NK-92 treated with Interleukin-12 subunit alpha and Interleukin-12 subunit beta, amount 100 ng/mL, for 24 hours (cell line): ENCODE data around the gene DGKH.
"Not testable (repeated sequence)": the region's sequence is repeated elsewhere in the genome, so short reads cannot be mapped to it uniquely, and the experiment has no call there.

Experiments used
- DNase-seq: peaks from one replicate; lab custom pipeline; 2025; lab: John Stamatoyannopoulos, UW

The DGKH gene

DNA sequence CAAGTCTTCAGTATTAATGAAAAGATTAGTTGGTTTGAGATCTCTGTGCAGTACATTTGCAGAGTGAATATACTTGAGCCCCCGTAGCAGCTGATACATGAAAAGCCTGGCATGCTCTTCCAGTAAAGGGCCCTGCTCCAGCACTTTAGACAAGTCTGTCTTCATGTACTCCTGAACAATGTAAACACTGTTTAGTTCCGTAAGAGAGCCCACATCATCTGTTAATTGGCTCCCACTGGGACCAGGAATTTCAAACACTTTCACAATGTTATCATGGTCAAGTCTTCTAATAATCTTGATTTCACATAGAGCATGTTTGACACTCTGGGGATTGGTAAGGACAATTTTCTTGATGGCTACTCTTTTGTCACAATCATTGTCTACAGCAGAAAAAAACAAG is 22.2 kb downstream of the DGKH start:
- not testable (repeated sequence) for DNase-seq

DNA sequence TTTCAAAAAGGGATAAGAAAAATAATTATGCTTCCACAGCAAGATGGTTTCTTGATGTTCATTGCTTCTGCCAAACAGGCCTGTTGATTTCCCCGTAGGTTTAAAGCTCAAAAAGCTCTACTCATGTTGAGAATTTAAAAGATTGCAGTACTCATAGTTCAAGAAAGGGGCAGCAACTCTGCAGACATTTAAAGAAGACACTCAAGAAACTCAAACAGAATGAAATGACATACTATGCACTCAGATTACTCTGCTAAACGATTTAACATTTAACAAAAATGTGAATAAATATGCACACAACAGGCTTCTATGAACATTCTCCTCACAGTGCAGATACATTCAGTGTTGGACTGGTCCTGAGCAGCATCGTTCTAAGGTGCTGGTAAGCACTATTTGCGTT is 22.7 kb downstream of the DGKH start:
- not testable (repeated sequence) for DNase-seq

DNA sequence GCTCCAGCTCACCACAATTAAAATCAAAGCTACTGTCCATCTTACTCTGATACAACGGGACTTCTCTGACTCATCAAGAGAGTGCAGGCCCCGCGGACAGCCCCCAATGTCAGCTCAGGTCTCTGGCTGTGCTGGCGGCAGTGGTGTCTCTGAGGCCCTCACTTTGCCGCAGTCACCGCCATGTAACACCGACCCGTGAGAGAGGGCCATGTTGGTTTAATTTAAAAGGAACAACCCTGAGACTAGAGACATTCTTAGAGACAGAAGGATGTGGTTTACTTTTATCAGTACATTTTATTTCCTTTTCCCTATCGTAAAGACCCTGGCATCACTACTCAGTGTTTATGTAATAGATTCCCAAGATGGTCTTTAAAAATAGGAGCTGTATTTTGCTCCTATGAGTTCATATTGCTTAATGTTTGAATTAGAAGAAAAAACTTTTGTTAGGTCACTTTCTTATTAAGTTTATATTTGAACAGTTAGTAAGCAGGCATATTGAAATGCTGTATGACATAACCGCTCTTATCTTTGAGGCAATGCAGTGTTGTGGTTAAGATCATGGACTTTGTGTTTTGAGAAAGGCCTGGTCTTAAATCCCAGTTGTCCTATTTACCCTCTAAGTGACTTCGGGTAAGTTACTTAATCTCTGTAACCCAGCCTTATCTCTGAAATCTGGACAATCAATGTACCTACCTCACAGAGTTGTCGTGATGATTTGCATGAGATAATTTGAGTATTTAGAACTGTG is 23.4 kb downstream of the DGKH start:
- no peak for DNase-seq

DNA sequence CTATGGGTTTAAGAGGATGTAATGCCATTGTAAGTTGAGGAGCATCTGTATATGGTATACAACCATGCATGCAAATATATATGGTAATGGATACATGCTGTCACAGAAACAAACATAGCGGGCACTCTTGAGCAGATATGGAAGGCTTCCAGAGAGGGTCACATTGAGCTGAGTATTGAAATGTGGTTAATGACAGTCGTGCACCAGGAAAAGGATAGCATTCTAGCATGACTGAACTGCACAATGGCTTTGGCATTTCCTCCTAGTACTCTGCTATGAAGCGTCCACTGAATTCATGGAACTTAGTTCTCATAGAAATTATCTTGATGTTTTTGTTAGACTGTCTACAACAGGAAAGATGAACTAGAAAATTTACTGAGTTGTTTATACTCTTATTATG is 25.2 kb downstream of the DGKH start:
- no peak for DNase-seq

DNA sequence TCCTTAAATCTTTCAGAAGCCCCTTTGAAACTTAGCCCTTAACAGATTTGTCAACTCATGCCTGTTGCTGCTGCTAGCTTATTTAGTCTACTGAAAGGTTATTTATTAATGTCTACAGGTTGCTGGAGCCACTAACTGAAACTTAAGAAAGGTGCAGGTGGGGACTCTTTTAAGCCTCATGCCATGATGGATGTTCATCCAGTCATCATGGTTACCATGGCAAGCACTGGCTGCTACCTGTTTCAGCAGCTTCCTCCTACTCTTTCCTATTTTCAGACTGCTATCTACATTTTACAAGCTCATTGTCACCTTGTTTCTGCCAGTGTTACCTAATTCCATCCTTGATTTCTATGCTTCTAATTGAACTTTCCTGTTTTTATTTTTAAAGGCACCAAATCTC is 27.1 kb downstream of the DGKH start:
- no peak for DNase-seq

DNA sequence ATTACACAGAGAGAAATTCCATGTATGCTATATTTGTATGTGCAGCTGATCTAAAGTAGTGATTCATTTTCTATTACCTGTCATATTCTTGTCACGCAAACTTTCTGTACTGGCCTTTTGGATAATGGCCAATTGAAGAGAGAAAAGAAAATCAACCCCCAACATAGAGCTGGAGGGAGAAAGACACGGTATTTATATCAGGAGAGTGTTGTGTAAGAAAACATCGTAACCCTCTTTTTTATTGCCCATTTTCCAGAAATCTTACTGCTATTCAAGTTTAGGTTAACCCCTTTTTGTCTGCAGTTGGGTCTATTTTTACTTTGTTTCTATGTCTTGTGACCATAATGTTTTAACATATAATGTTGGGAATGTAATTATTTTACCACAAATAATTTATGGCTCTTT is 27.9 kb downstream of the DGKH start:
- DNase-seq, result no peak

DNA sequence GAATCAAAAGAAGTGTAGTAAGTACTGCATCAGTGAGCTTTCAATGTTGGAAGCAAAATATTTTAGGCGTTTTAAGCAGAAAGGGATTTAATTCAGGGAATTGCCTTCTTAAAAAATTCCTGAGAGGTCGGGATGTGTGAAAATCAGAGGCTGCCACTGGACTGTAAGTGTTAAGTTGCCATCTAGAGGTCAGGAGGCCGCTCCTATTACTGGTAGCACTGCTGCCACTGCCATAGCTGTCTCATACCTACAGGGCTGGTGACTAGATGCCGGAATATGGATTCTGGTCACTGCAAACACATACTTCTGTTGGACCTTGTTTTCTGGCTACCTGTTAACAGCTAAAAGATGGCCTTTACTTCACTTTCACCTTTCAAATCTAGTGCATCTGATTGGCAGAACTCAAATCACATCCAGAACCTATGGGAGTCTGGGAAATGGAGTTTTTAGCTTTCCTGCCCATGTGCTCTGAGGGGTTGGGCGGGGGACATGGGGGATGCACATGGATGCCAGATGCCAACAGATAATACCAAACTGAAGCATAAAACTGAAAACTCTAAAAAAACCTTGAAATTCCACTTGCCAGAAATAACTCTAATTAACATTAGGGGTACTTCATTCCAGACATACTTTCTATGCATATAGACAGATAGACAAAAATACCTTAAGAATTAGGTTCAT is 29.8 kb downstream of the DGKH start:
- no peak for DNase-seq

DNA sequence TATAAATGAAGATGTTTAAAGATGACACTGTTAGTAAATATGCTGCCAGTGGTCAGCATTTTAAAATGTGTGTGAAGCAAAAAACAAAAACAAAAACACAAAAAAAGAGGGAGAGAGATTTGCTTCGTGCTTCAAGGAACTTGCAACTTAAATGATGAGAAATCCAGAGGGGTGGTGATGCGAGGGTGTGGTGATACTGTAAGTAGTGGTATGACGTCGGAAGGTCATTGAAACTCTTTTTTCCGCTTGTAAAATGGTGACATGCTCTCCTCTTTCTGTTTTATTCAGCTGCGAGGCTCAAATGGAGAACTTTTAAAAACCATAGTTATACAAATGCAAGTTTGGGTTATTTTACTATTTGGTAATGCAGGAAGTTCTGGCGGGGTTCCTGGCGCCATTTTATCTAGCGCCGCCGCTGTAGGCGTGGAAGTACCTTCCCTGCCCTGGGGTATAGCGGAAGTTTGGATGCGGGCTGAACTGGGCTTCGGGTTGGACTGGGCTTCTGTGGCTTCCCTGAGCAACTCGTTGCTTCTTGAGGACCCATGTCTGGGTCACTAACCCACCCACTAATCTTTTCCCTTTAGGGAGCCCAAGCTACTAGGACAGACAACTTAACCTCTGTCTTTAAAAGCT is 34.8 kb downstream of the DGKH start:
- DNase-seq, result no peak

DNA sequence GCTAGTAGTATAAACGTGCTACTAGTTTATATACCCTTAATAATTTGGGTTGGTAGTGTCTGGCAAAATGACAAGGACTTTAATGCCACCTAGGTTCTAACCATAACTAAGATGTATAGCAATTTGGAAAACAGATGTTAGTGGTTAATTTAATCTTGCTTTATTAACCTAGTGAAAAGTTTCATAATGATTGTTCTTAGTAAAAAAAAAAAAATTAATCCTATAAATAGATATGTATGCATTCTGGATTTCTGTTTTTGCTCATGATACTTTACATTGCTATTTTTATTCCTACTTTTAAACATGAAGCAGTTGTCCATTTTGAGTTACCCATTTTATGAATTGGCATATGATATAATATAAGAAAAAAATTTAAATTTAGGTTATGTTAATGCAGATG is 36.3 kb downstream of the DGKH start:
- DNase-seq, result no peak

DNA sequence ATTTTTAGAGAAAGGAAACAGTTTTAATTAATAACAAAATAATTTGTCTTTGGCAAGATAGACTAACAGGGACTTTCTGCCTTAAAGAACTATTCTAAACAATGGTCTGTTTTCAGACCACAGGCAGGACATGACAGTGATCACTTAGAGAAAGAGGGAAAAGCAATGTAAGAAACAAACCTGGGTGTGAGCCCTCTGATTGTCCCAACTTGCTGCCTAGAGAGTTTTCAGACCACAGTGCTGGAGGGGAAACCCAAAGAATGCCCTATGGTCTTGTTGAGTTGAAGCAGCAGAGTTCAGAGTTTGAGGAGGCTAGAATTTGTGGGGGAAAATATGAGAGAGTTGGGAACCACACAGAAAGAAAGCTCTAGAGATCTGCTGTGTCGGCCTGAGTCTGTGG is 38.1 kb downstream of the DGKH start:
- DNase-seq, result no peak

DNA sequence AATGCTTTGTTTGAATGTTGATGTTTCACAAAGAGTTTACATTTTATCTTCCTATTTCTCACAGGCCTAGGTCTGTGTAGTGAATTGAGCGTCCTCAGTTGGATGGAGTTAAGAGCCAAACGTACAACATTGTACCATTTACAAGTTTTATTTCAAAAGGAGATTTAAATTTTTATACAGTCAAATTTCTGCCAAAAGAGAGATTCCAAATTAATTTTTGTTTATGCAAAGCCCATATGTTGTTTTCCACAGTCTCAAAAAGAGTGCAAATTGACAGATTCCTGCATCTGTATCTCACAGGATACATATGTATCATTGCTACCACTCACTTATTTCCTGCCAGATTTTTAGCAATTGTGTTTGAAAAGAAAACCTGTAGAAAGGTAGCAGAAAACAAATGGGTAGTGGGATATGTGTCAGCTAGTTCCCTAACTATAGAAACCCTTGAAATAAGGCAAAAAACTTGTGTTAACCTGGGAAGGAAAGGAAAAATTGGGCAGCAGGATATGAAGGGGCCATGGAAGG is 46.1 kb downstream of the DGKH start:
- no peak for DNase-seq

DNA sequence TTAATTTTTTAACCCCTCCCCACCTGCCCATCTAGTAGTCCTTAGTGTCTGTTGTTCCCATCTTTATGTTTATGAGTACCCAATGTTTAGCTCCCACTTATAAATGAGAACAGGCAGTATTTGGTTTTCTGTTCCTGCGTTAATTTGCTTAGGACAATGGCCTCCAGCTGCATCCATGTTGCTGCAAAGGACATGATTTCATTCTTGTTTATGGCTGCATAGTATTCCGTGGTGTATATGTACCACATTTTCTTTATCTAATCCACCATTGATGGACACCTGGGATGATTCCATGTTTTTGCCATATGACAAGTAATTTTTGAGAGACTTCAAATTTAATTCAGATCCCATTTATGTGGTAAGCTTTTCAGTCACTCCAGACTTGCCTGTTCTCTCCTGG is 47.8 kb downstream of the DGKH start:
- not testable (repeated sequence) for DNase-seq

DNA sequence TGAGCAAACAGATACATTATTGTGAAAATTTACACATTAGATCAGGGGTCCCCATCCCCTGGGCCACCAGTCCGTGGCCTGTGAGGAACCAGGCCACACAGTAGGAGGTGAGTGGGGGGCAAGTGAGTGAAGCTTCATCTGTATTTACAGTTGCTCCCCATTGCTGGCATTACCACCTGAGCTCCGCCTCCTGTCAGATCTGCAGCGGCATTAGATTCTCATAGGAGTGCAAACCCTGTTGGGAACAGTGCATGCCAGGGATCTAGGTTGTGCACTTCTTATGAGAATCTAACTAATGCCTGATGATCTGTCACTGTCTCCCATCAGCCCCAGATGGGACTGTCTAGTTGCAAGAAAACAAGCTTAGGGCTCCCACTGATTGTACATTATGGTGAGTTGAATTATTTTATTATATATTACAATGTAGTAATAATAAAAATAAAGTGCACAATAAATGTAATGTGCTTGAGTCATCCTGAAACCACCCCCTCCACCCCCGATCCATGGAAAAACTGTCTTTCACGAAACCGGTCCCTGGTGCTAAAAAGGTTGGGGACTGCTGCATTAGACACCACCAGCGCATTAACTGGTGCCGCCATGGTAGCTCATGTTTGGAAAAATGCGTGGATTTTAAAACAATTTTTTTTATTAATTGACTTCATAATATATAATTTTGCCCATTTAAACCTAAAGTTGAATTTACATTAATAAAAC is 51.7 kb downstream of the DGKH start:
- DNase-seq, result no peak

DNA sequence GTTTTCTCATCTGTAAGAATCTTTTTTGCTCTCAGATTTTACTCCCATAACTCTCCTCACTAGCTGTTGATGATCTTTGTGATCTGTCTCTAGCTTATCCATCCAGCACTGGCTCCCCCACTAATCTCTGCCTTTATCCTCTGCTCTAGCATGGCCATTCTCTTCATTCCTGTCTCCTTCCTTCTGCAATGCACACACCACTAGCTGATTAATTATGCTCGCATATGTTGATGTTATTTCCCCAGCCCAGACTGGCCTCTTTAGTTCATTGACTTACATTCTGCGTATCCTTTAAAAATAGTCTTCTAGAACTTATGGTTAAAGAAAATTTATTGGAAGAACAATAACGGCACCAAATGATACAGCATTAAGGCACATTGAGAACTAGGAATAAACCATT is 52.5 kb downstream of the DGKH start:
- DNase-seq, result no peak

DNA sequence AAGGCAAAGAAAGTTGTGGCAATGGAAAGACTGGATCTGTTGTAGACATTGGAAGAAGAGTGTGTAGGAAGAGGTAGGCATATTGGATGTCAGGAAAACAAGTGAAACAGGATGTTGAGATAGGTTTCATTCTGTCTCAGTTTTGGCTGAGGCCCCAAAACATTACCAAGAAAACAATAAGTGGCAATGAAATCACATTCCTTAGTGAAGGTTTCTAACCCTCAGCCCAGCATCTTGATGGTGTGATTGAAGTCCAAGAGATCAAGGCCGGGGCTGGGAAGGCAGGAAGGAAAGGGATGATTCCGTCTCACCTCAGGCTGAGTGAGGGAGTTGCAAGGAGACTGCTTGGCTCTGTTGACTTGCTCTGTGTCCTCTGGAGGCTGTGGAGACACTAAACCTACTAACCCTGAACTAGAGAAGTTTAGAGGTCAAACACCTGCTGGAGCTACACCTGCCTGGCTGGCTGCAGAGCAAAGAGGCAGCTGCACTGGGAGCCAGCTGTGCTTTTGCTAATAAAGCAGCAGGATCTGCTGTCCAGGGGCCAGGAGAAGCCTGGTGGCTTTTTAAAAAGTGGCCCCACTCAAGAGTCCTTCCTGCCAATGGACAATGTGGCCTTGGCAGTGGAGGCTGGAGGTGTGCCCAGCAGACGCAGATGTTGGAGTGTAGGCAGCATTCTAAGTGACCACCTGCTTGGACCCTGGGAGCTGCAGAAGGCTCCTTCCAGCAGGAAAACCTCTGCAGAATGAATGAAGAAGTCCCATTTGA is 53.6 kb downstream of the DGKH start:
- DNase-seq, result no peak

DNA sequence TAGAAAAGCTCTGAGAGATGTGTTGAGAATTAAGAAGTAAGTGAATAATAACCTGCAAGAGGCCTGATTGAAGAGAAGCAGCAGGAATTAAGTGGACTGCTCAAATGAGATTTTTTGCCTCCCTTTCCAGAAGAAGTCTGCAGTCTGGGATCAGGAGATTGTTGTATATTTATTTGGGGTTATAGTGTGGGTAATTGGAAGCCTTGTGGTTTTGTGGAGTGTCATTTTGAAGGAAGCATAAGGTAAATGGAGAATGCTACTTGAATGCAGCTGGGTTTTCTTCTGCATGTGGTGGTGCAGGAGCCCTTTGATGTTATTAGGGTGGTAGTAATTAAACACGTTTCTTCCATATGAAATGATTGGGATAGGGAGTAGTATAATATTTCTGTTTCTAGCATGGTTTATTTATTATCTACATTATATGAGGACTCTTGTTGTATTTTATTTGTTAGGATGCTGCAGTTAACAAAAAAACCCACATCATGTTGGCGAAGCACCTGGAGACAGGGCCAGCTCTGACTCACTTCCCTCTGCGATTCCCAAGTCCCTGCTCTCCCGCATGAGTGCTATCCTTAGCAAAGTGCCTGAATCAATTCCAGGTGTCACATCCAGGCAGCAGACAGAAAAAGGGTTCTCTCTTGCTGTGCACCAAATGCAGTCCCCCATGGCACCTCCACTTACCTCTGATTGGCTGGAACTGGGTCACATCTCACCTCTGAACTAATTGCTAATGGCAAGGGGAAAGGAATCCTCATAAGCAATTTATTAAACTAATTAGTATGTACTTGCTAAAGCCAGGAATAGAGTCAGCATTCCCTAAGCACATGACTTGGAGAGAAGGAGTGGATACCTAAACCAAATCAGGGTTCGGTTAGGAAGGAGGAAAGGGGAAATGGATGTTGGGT is 54.8 kb downstream of the DGKH start:
- DNase-seq, result no peak

DNA sequence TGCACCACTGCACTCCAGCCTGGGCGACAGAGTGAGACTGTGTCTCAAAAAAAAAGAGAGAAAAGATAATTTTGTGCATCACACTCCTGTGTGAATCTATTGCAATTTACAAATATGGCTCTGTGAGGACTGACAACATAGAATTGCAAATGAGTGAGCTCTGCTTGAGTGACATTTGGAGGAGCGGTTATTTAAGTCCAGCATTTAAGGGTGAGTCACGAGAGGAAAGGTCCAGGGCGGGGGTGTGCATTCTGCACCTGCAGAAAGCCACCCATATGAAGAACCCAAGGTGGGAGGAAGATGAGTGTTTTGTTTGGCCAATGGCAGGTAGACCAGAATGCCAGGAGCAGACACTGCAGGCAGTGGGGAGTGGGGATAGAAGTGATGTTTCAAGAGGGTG is 58.5 kb downstream of the DGKH start:
- no peak for DNase-seq

DNA sequence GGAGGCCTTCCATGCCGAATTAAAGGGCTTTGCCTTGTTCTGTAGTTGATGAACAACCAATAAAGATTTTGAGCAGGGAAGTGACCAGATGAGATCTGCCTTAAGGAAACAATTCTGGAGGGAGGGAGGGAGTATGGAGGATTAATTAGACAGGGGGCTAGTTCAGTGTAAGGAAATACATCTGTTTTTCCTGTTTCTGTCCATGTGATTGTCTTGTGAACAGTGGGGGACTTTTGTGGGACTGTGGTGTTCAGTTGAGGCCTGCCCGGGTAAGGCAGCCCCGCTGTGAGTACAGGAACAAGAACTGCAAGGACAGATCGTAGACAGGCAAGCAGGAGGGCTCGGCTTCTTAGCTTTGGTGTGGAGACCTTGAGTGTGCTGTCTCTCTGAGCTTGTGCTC is 59.0 kb downstream of the DGKH start:
- no peak for DNase-seq

DNA sequence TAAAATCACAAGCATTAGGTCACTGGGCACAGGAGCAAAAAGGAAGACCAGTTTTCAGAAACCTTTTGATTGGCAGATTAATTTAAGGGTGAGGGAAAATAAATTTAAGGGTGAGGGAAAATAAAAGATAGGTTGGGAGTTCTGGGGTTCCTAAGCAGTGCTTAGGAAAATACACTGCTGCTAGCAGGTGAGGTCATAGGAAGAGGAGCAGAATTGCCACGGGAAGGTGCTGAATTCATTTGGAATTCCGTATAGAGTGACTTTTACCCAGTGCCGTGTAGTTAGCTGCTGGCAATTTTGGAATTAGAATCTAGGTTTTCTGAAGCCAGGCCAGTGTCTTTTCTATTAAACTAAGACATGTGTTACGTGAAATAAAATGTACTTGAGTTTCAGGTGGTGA is 59.8 kb downstream of the DGKH start:
- DNase-seq, result no peak

DNA sequence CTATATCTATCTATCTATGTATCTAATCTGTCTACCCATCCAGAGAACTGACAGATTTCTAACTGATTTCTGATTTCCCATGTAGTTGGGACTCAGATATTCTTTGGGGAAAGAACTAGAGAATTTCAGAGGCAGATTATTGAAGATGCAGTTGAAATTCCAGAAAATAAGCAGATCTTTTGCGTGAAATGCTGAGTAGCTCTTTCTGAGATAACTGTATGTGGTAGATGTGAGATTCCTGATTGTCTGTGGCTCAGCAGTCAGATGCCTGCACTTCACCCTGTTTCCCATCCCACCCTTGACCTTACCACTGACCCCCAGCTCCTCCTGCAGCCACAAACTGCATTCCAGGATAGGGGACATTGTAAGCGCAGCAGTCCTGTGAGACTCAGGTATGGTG is 61.5 kb downstream of the DGKH start:
- DNase-seq, result no peak
